NCI-H1694 treated with DMSO at 0.1 percent for 48 hours (cell line): ENCODE measurements around the gene SYCN.
"Not testable (repeated sequence)": the region's sequence is repeated elsewhere in the genome, so short reads cannot be mapped to it uniquely, and the experiment has no call there.

Source experiments
- DNase-seq: peaks from one replicate; lab custom pipeline; 2025; lab: John Stamatoyannopoulos, UW

SYCN gene

GRCh38 chr19:39203372-39204341, at the start of gene SYCN:
TSS of gene SYCN (minus strand) at chr19:39204263. CDS start at chr19:39204254, 9 bp downstream.
- DNase-seq, result no peak

- no peak for DNase-seq
These were observed 49.5 kb upstream of the SYCN start for GRCh38 chr19:39253374-39254149.

- DNase-seq, result no peak
These were observed 48.4 kb upstream of the SYCN start for GRCh38 chr19:39252458-39252857.

- DNase-seq, result no peak
These were observed 47.8 kb upstream of the SYCN start for GRCh38 chr19:39251846-39252245.

GRCh38 chr19:39251081-39251480, 47.0 kb upstream of the SYCN start:
- DNase-seq, result no peak

GRCh38 chr19:39248806-39249205, 44.7 kb upstream of the SYCN start, which contains the start of gene IFNL4:
TSS of gene IFNL4 (minus strand) at chr19:39248856.
- DNase-seq, result no peak

- no peak for DNase-seq
These were observed 43.9 kb upstream of the SYCN start for GRCh38 chr19:39247701-39248664.

- no peak for DNase-seq
These were observed 43.0 kb upstream of the SYCN start for GRCh38 chr19:39246951-39247669.

GRCh38 chr19:39245166-39245565, 41.1 kb upstream of the SYCN start:
- not testable (repeated sequence) for DNase-seq

GRCh38 chr19:39244410-39245100, 40.5 kb upstream of the SYCN start, which contains the start of gene IFNL3:
TSS of gene IFNL3 (minus strand) at chr19:39245006. CDS start at chr19:39244967, 39 bp downstream.
- DNase-seq, result not testable (repeated sequence)

GRCh38 chr19:39243741-39244140, 39.7 kb upstream of the SYCN start:
- DNase-seq, result not testable (repeated sequence)

GRCh38 chr19:39240421-39240820, 36.4 kb upstream of the SYCN start:
- DNase-seq, result no peak

GRCh38 chr19:39238944-39239343, 34.9 kb upstream of the SYCN start:
- no peak for DNase-seq

- no peak for DNase-seq
These were observed 34.1 kb upstream of the SYCN start for GRCh38 chr19:39238209-39238608.

GRCh38 chr19:39237200-39238184, 33.4 kb upstream of the SYCN start:
- DNase-seq, result no peak

- no peak for DNase-seq
These were observed 32.5 kb upstream of the SYCN start for GRCh38 chr19:39236527-39236926.

- DNase-seq, result no peak
These were observed 28.6 kb upstream of the SYCN start for GRCh38 chr19:39232708-39233107.

- no peak for DNase-seq
These were observed 26.2 kb upstream of the SYCN start for GRCh38 chr19:39230096-39230764.
